ENCODE results near the gene GALNT2. TPM values are rescaled to one million over a fixed set of nuclear protein-coding genes. Genes with fewer than 3 reads are reported as not detected.
A peak's percentile ranks its signal among the peaks of the same experiment; 100 is the strongest.

Gene GALNT2
- total and polyA plus RNA-seq, 10 of the 15 experiments (the other 5 are each of a cell fraction or from before 2014, with no cell fraction given) = 0.52 to 27.7 (median 16.3) TPM

- TF ChIP-seq STAT3 (IDR thresholded peaks at IDR 0.05; ENCODE audit: low read depth, low read length) (no peak), GABPA (IDR thresholded peaks at IDR 0.05; ENCODE audit: low read depth) (0 out of 2 replicates have a peak, but pooled peaks have one; percentile 22), PKNOX1 (IDR thresholded peaks at IDR 0.05) (peak; percentile 32; the same call in 1 of the 2 replicates), RUNX3 (IDR thresholded peaks at IDR 0.05; ENCODE audit: low read length) (peak; percentile 45; the same call in 1 of the 2 replicates), RELA (IDR thresholded peaks at IDR 0.05; ENCODE audit: borderline replicate concordance, partially characterized antibody) (no peak), EGR1 (IDR thresholded peaks at IDR 0.05; ENCODE audit: borderline replicate concordance in 1 of 2, low read depth in 2 of 2, low read length in 2 of 2) (no peak), BMI1 (IDR thresholded peaks at IDR 0.05; ENCODE audit: borderline replicate concordance) (no peak), EED (IDR thresholded peaks at IDR 0.05; ENCODE audit: low read depth) (peak; percentile 39; the same call in 1 of the 2 replicates), FOXM1 (IDR thresholded peaks at IDR 0.05; ENCODE audit: low read depth, low read length) (0 out of 2 replicates have a peak, but pooled peaks have one; percentile 26), BACH1 (IDR thresholded peaks at IDR 0.05; ENCODE audit: borderline replicate concordance) (no peak), PAX8 (IDR thresholded peaks at IDR 0.05) (no peak), HDAC2 (IDR thresholded peaks at IDR 0.05) (no peak), ATF7 (IDR thresholded peaks at IDR 0.05; ENCODE audit: low read depth) (peak; percentile 82), SREBF1 (IDR thresholded peaks at IDR 0.05; ENCODE audit: low read length) (no peak), TARDBP (IDR thresholded peaks at IDR 0.05; ENCODE audit: borderline replicate concordance) (no peak), E4F1 (IDR thresholded peaks at IDR 0.05; ENCODE audit: borderline replicate concordance, partially characterized antibody) (no peak), FOXK2 (IDR thresholded peaks at IDR 0.05) (no peak), RB1 (IDR thresholded peaks at IDR 0.05; ENCODE audit: borderline replicate concordance) (0 out of 2 replicates have a peak, but pooled peaks have one; percentile 16), KAT2A (conservative IDR thresholded peaks at IDR 0.05; ENCODE audit: control insufficient read depth, low read depth, low read length) (no peak), ZNF622 (IDR thresholded peaks at IDR 0.05) (no peak), ZNF24 (IDR thresholded peaks at IDR 0.05) (no peak), SIN3A (IDR thresholded peaks at IDR 0.05; ENCODE audit: low read depth, low read length) (no peak), TCF12 (IDR thresholded peaks at IDR 0.05; ENCODE audit: low read depth, low read length) (no peak), NKRF (conservative IDR thresholded peaks at IDR 0.05) (no peak)
Measured at GRCh38 chr1:230149751-230150584, 82.9 kb downstream of the GALNT2 start (continued).
